ENCODE measurements around the gene PPP2R1B. TPM values are rescaled to one million over a fixed set of nuclear protein-coding genes. Genes with fewer than 3 reads are reported as not detected.

PPP2R1B gene
- total RNA-seq, 3 donors from 2014 or later (not counting 1 experiment from before 2014, with no cell fraction given), result 32.6 to 41.4 (median 40.8) TPM

GRCh38 chr11:111814106-111814505 lies 47.9 kb upstream of the PPP2R1B start:
- no peak for DNase-seq
- H3K27me3 ChIP-seq (ENCODE audit: control insufficient read depth, insufficient read depth, low read length), result no peaks in the 10 kb centered on the region
- Mint-ChIP-seq H3K4me1 (peaks cover 0 to 8% of the 10 kb centered on the region in 2 donors), H3K4me3 (no peak overlapping the region), H3K27me3 (ENCODE audit: low read depth in 2 of 2) (no peaks in the 10 kb centered on the region), H3K27ac (peak overlapping the region in 1 of 2 donors; percentile 7), H3K36me3 (no peaks in the 10 kb centered on the region), H3K9me3 (no peaks in the 10 kb centered on the region)
- no peaks in the 10 kb centered on the region for H3K4me1 ChIP-seq (ENCODE audit: control insufficient read depth, insufficient read depth, low read length)
- H3K9me3 ChIP-seq (ENCODE audit: control insufficient read depth, insufficient read depth, low read length), result no peaks in the 10 kb centered on the region
- H3K36me3 ChIP-seq (ENCODE audit: control insufficient read depth, insufficient read depth, low read length), result peaks cover 5% of the 10 kb centered on the region
- H3K27ac ChIP-seq (ENCODE audit: low read length), result no peak overlapping the region
- WGBS (ENCODE audit: insufficient coverage), result no CpG with 5 or more reads among the region's 1 CpG
- intact Hi-C loops (cut with micrococcal nuclease), result no loop called here
- no peak for TF ChIP-seq CTCF (IDR thresholded peaks at IDR 0.05)
- ATAC-seq, result no peak
- no peak overlapping the region for H3K4me3 ChIP-seq (ENCODE audit: low read length)

DNA sequence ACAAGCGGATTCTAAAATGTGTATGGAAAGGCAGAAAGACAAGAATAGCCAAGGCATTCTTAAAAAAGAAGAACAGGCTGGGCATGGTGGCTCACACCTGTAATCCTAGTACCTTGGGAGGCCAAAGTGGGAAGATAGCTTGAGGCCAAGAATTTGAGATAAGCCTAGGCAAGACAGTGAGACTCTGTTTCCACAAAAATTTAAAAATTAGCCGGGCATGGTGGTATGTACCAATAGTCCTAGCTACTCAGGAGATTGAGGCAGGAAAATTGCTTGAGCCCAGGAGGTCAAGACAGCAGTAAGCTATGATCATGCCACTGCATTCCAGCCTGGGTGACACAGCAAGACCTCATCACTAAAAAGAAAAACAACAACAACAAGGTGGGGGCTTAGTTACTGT lies 46.0 kb upstream of the PPP2R1B start:
- intact Hi-C loops (cut with micrococcal nuclease), result no loop called here
- Mint-ChIP-seq H3K4me1 (peaks cover 0 to 8% of the 10 kb centered on the region in 2 donors), H3K27me3 (ENCODE audit: low read depth in 2 of 2) (no peaks in the 10 kb centered on the region), H3K9me3 (no peaks in the 10 kb centered on the region), H3K4me3 (no peak overlapping the region), H3K36me3 (no peaks in the 10 kb centered on the region), H3K27ac (no peak overlapping the region)
- Histone ChIP-seq H3K27me3 (ENCODE audit: control insufficient read depth, insufficient read depth, low read length) (no peaks in the 10 kb centered on the region), H3K4me1 (ENCODE audit: control insufficient read depth, insufficient read depth, low read length) (no peaks in the 10 kb centered on the region), H3K27ac (ENCODE audit: low read length) (no peak overlapping the region), H3K4me3 (ENCODE audit: low read length) (no peak overlapping the region), H3K36me3 (ENCODE audit: control insufficient read depth, insufficient read depth, low read length) (peaks cover 18% of the 10 kb centered on the region), H3K9me3 (ENCODE audit: control insufficient read depth, insufficient read depth, low read length) (no peaks in the 10 kb centered on the region)
- ATAC-seq, result no peak
- no peak for TF ChIP-seq CTCF (IDR thresholded peaks at IDR 0.05)
- 98% methylated on average over 2 of the region's 2 CpGs for WGBS (ENCODE audit: insufficient coverage)
- DNase-seq, result no peak

GRCh38 chr11:111811445-111811844 lies 45.3 kb upstream of the PPP2R1B start:
- ATAC-seq (no peak), DNase-seq (no peak)
- no peak overlapping the region for H3K4me3 ChIP-seq (ENCODE audit: low read length)
- H3K36me3 ChIP-seq (ENCODE audit: control insufficient read depth, insufficient read depth, low read length), result peaks cover 18% of the 10 kb centered on the region
- Mint-ChIP-seq H3K36me3 (no peaks in the 10 kb centered on the region), H3K4me1 (peaks cover 0 to 8% of the 10 kb centered on the region in 2 donors), H3K4me3 (no peak overlapping the region), H3K9me3 (no peaks in the 10 kb centered on the region), H3K27me3 (ENCODE audit: low read depth in 2 of 2) (no peaks in the 10 kb centered on the region), H3K27ac (no peak overlapping the region)
- intact Hi-C loops (cut with micrococcal nuclease), result no loop called here
- 92% methylated on average over 2 of the region's 2 CpGs for WGBS (ENCODE audit: insufficient coverage)
- no peak for TF ChIP-seq CTCF (IDR thresholded peaks at IDR 0.05)
- no peak overlapping the region for H3K27ac ChIP-seq (ENCODE audit: low read length)
- H3K9me3 ChIP-seq (ENCODE audit: control insufficient read depth, insufficient read depth, low read length), result no peaks in the 10 kb centered on the region
- H3K27me3 ChIP-seq (ENCODE audit: control insufficient read depth, insufficient read depth, low read length), result no peaks in the 10 kb centered on the region
- H3K4me1 ChIP-seq (ENCODE audit: control insufficient read depth, insufficient read depth, low read length), result no peaks in the 10 kb centered on the region

GRCh38 chr11:111808834-111809233 lies 42.6 kb upstream of the PPP2R1B start:
- no peak overlapping the region for H3K4me3 Mint-ChIP-seq
- H3K36me3 Mint-ChIP-seq, result no peaks in the 10 kb centered on the region
- H3K4me1 Mint-ChIP-seq, result peaks cover 0 to 7% of the 10 kb centered on the region in 2 donors
- Histone ChIP-seq H3K9me3 (ENCODE audit: control insufficient read depth, insufficient read depth, low read length) (no peaks in the 10 kb centered on the region), H3K4me3 (ENCODE audit: low read length) (no peak overlapping the region), H3K27me3 (ENCODE audit: control insufficient read depth, insufficient read depth, low read length) (no peaks in the 10 kb centered on the region), H3K27ac (ENCODE audit: low read length) (no peak overlapping the region), H3K36me3 (ENCODE audit: control insufficient read depth, insufficient read depth, low read length) (peaks cover 23% of the 10 kb centered on the region), H3K4me1 (ENCODE audit: control insufficient read depth, insufficient read depth, low read length) (no peaks in the 10 kb centered on the region)
- H3K9me3 Mint-ChIP-seq, result no peaks in the 10 kb centered on the region
- no peak for TF ChIP-seq CTCF (IDR thresholded peaks at IDR 0.05)
- WGBS (ENCODE audit: insufficient coverage), result 98% methylated on average over 2 of the region's 2 CpGs
- no peaks in the 10 kb centered on the region for H3K27me3 Mint-ChIP-seq (ENCODE audit: low read depth in 2 of 2)
- intact Hi-C loops (cut with micrococcal nuclease), result no loop called here
- no peak overlapping the region for H3K27ac Mint-ChIP-seq
- no peak for ATAC-seq
- DNase-seq, result no peak

Measured in natural killer cell (primary cell).